GM21528 (cell line): ENCODE data around the gene GRHL1.
"Not testable (repeated sequence)": the region's sequence is repeated elsewhere in the genome, so short reads cannot be mapped to it uniquely, and the experiment has no call there.

Source experiments
- ATAC-seq: cut with Tn5 transposase; IDR thresholded peaks from one replicate; pipeline ENCODE4 v1.9.1; 2021; ENCODE audit warnings: mild to moderate bottlenecking, moderate library complexity; ENCODE audit not compliant: unreplicated experiment, low FRiP score

GRHL1 gene

DNA sequence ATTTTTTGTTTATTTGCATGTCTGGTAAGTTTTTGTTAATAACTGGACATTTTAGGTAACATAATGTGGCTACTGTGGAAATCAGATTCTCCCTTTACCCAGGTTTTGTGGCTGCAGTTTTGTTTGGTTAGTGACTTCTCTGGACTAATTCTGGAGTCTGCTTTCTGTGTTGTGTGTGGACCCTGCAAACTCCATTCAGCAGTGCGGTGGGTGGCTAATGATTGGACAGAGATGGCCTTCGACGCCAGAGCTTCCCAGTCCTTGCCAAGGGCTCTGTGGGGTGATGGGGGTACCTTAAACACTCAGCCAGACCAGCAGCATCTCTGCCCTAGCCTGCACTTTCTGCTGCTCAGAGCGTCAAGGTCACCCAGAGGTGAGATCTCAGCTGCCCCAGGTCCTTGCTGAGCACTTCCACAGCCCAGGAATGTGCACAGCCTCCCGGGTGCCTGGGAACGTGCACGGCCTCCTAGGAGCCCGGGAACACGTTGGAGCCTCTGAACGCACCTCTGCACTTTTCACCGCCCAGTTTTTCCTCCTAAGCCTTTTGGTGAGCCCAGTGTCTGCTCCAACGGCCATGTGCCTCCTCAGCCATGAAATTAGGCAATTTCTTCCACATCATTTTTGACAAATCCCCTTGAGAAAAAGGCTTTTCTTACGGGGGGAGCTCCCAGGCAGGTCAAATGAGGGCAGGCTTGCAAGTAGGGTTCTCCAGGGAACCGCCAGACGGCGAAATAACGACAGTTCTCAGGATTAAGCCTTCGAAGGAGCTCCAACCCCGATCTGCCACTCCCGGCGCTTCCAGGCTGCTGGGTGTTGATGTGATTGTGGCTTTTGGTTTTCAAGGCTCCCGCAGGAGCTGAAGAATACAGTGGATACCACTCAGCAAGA is 56.7 kb downstream of the GRHL1 start:
- ATAC-seq: no peak

DNA sequence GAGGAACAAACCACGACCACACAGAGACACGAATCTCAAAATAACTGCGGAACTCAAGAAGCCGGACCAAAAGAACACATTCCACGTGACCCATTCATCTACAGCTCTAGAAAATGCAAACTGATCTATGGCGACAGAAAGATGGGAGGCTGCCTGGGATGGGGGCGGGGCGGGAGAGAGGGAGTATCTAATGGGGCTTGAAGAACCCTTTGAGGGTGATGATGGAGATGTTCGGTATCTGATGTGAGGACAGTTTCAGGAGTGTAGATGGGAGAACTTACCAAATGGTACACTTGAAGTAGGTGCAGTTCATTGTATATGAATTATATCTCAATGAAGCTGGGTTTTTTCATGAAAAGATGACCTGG is 57.3 kb downstream of the GRHL1 start:
- ATAC-seq: no peak

GRCh38 chr2:10009271-10009810 is 57.8 kb downstream of the GRHL1 start:
- ATAC-seq: no peak

DNA sequence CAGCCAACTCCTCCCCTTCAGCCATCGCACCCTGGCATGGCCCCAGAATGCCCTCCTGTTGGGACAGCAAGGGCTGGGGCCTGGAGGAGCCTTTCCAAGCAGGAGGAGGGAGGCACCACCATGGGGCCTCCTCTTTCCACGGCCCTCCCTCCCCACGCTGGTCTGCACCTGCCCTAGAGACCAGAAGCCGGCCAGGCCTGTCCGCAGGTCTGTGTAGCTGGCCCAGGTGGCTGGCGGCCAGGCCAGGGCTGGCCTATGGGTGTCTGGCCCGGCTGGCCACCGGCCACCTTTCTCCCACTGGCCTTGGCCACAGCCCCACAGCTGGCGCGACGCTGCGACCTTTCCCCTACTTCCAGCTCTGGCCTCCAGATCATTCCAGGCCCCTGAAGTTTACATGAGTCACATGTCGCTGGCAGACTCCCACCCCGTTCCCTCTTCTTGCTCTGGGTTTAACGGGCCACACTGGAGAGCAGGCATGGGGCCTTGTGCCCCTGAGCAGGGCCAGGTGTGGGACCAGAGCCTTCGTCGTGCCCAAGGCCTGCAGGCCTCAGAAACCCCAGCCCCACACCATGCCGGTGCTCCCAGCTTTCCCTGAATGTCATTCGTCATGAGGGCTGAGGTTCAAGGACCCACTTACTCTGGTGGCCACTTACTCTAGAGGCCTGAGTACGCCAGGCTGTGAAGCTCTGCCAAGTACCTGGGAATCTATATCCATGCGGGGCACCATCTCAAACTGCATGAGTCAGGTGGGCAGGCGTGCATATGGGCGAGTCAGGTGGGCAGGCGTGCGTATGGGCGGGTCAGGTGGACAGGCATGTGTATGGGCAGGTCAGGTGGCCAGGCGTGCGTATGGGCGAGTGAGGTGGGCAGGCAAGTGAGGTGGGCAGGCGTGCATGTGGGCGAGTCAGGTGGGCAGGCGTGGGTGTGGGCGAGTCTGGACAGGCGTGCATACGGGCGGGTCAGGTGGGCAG is 58.6 kb downstream of the GRHL1 start:
- no peak for ATAC-seq

GRCh38 chr2:10010861-10011605 is 59.5 kb downstream of the GRHL1 start:
- not testable (repeated sequence) for ATAC-seq

GRCh38 chr2:10011606-10012325 is 60.3 kb downstream of the GRHL1 start:
- ATAC-seq: not testable (repeated sequence)

DNA sequence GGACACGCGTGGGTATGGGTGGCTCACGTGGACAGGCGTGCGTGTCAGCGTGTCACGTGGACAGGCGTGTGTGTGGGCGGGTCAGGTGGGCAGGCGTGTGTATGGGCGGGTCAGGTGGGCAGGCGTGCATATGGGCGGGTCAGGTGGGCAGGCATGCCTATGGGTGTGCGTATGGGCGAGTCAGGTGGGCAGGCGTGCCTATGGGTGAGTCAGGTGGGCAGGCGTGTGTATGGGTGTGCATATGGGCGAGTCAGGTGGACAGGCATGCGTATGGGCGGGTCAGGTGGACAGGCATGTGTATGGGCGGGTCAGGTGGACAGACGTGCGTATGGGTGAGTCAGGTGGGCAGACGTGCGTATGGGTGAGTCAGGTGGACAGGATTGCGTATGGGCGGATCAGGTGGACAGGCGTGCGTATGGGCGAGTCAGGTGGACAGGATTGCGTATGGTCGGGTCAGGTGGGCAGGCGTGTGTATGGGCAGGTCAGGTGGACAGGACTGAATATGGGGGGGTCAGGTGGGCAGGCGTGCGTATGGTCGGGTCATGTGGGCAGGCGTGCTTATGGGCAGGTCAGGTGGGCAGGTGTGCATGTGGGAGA is 61.0 kb downstream of the GRHL1 start:
- not testable (repeated sequence) for ATAC-seq

GRCh38 chr2:10012963-10013461 is 61.5 kb downstream of the GRHL1 start:
- no peak for ATAC-seq

- not testable (repeated sequence) for ATAC-seq
These were observed 62.3 kb downstream of the GRHL1 start for GRCh38 chr2:10013651-10014417.

- no peak for ATAC-seq
These were observed 63.1 kb downstream of the GRHL1 start for GRCh38 chr2:10014418-10015190.

DNA sequence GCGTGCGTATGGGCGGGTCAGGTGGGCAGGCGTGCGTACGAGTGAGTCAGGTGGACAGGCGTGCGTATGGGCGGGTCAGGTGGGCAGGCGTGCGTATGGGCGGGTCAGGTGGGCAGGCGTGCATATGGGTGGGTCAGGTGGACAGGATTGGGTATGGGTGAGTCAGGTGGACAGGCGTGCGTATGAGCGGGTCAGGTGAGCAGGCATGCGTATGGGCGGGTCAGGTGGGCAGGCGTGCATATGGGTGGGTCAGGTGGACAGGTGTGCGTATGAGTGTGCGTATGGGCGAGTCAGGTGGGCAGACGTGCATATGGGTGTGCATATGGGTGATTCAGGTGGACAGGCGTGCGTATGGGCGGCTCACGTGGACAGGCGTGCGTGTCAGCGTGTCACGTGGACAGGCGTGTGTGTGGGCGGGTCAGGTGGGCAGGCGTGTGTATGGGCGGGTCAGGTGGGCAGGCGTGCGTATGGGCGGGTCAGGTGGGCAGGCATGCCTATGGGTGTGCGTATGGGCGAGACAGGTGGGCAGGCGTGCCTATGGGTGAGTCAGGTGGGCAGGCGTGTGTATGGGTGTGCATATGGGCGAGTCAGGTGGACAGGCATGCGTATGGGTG is 64.0 kb downstream of the GRHL1 start:
- not testable (repeated sequence) for ATAC-seq

- ATAC-seq: no peak
These were observed 64.7 kb downstream of the GRHL1 start for GRCh38 chr2:10016001-10016801.

- ATAC-seq: no peak
These were observed 65.3 kb downstream of the GRHL1 start for GRCh38 chr2:10016802-10017258.

DNA sequence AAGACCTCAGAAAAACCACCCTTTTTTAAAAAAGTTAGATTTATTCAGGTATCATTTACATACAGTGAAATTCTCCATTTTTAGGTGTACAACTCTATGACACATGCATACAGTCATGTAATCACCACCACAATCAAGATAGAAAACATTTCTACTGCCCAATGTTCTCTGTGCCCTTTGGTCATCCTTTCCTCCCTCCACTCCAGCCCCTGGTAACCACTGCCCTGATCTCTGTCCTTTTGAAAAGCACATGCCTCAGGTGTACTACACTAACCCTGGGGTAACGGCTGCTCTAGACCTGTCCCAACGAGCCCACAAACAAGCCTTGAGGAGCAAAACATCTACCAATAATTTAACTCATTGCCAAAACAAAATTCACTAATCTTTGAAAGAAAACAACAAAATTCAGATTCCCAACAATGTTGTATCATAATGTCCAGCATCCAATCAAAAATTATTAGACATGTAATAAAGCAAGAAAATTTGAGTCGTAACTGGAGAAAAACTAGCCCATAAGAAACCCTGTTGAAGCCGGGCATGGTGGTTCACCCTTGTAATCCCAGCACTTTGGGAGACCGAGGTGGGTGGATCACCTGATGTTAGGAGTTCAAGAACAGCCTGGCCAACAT is 65.9 kb downstream of the GRHL1 start:
- ATAC-seq: no peak

DNA sequence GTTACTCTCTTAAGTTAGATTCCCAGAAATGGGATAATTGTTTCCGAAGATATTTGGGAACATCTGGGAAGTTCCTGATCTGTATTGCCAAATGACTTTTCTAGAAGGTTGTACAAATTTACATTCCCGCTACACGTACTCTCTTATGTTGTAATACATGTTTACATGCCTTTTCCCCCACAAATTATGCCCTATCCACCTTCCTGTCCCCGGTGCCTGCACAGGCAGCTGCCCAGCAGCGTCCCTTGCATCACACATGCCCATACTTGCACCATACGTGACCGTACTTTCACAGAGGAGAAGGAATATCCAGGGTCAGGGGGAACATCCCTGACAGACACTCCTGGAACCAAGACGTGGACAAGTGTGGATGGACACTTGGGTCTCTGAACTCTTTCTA is 67.7 kb downstream of the GRHL1 start:
- ATAC-seq: no peak
